NCI-H2171 treated with DMSO at 0.1 percent for 48 hours (cell line): Measurements from ENCODE around the gene MYCBP2.
A peak's percentile ranks its signal among the peaks of the same experiment; 100 is the strongest.
"Not testable (repeated sequence)": the region's sequence is repeated elsewhere in the genome, so short reads cannot be mapped to it uniquely, and the experiment has no call there.

ENCODE experiments used
- DNase-seq: peaks from one replicate; lab custom pipeline; 2025; lab: John Stamatoyannopoulos, UW

The MYCBP2 gene

GRCh38 chr13:77326905-77327604 is at the start of gene MYCBP2:
TSS of gene MYCBP2 (minus strand) at chr13:77327094. CDS start at chr13:77326775, 319 bp downstream.
- peak; percentile 97 for DNase-seq

DNA sequence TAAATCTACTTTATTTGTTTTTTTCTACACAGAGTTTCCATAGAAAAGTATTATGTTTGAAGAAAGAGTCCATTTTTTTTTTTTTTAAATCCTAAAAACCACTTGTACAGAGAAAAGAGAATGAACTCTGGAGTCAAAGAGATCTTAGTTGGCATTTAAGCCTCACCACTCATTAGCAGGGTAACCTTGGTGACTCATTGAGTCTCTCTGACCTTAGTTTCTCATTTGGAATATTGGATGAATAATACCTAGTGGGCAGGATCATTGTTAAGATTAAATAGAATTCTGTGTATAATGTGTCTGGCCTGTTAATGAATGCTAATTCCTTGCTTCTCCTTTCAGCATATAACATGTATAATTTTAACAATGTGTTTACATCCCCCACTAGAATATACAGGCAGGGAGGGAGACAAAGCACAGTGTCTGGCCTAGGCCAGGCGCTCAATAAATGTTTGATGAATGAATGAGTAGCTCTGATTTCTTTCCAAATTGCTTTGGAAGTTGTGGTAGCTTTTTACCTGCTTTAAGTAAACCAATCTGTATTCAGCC is 48.7 kb upstream of the MYCBP2 start:
- DNase-seq = no peak

GRCh38 chr13:77374786-77375185 is 47.9 kb upstream of the MYCBP2 start:
- peak; percentile 14 for DNase-seq

GRCh38 chr13:77374339-77374738 is 47.4 kb upstream of the MYCBP2 start:
- no peak for DNase-seq

DNA sequence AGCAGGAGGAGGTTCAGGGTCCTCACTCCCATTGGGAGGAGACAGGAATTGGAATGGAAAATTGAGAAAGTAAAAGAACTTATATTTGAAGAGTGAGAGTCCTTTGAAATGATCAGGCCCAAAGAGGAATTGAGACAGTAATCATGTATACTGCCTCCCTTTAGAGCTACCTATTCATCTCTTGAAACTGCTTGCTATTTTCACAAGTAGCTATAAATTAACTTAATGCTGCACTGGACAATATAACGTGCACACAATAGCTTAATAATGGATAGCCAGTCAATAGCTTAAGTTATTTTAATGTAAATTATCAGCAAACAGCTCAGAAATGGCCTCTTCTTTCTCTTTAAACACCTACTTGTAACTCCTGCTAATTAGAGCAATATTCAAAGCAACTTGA is 46.6 kb upstream of the MYCBP2 start:
- DNase-seq = no peak

GRCh38 chr13:77372275-77372674 is 45.4 kb upstream of the MYCBP2 start:
- DNase-seq = no peak

DNA sequence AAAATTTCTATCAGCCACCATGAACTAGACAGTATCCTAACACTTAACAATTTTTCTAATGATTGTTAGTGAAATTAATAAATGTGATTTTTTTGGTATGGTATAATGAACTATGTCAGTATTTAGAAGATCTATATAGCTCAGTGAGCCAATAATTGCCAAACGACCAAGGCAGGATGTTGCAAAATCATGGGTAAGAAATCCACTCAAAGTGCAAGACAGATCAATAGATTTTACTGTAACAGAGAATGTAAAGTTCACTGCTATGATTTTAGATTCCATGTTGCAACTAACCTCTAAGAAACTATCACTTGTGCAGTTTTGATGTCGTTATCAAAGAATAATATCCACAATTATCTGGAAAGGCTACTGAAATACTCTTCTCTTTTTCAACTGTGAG is 44.0 kb upstream of the MYCBP2 start:
- no peak for DNase-seq

DNA sequence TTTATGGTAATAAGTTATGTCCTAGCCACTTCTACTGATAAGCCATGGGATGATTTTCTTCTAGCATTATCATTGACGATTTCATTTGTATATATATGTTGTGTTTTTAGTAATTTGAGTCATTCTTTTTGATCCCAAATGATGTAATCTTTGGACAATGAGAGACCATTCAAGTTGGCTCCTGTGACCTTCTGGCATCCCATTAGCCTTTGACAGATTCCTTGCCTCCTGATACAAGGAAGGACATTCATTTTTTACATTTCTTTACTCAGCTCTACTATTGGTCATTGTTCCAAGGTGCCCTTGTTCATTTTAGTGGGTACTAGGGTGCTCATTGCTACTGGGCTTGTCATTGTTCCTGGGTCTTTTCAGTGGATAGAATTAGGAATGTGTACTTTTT is 35.3 kb upstream of the MYCBP2 start:
- DNase-seq = no peak

DNA sequence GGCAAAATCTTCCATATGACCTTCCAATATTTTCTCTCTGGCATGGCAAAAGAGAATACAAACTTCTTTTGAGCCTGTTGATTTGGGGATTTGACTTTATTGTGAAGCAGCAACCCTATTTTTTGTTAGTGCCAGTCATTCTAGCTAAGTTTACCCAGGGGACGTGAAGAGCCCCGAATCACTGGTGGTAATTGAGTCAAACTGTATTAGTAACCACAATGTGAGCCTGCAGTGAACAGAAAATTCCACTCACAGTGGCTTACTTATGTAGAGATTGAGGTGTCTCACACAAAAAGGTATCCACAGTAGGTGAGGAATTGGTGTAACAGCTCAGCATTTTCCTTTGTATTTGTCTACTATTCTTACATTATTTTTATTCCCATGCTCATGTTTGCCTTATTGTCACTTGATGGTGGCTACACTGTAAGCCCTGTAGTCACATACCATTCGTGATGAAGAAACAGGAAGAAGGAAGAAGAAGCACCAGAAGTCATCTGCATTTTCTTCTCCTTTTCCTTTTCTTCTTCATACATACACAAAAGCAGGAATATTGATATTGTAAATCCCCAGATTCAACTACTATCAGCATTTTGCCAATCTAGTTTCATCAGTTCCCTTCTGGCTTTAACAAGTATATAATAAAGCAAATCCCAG is 33.3 kb upstream of the MYCBP2 start:
- no peak for DNase-seq

DNA sequence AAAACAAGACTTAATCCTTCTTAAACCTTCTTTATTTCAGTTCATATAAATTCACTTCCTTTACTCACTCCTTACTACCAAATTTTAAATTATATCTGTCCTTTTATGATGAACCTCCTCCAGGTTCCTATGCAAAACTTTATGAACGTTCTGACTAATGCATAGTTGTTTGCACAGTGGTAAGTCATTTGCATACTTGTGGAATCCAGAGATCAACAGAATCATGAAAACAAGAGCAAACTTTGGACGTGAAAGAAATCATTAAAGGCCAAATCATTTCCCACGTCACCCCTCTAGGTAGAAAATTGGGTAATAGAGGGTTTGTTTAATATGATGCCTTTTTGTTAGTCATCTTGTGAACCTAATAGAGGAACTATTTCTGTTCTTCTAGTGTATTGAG is 32.3 kb upstream of the MYCBP2 start:
- DNase-seq = no peak

DNA sequence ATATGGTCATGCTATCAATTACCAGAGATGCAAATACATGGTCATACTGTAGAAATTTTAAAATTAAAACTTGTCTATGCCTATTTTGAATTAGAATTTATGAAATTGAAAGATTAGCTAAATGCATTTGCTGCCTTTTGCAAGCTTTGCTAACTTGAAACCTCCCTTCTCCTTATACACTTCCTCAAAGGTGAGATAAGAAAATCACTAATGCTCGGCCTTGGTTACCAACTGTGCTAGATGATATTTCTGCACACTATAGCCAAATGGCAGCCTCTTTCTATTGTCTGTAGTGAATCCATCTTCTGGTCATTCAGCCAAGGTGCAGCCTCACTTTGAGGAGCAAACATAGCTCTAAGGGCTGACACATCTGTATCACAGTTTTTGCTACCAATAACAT is 31.1 kb upstream of the MYCBP2 start:
- no peak for DNase-seq

- DNase-seq = no peak
Observed at GRCh38 chr13:77356155-77356554, 29.3 kb upstream of the MYCBP2 start.

GRCh38 chr13:77353995-77354394 is 27.1 kb upstream of the MYCBP2 start:
- DNase-seq = no peak

DNA sequence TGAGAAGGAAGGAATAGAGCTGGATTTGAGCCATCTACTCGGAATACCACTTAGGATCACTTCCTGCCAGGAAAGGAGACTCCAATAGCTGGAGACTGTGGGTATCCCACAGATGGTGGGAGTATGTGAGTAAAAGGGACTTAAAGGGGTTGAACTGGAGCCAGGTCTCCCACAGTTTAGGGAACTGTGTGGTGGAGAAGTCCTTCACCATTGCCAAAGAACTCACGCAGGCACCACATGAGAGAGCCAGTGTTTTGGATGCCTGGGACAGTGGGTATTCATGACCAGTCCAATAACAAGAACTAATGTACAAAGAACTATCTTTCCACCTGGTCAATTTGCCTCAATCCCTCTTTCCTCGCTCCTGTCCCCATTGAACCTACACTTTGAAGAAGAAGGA is 24.4 kb upstream of the MYCBP2 start:
- no peak for DNase-seq

GRCh38 chr13:77350811-77351210 is 23.9 kb upstream of the MYCBP2 start:
- no peak for DNase-seq

DNA sequence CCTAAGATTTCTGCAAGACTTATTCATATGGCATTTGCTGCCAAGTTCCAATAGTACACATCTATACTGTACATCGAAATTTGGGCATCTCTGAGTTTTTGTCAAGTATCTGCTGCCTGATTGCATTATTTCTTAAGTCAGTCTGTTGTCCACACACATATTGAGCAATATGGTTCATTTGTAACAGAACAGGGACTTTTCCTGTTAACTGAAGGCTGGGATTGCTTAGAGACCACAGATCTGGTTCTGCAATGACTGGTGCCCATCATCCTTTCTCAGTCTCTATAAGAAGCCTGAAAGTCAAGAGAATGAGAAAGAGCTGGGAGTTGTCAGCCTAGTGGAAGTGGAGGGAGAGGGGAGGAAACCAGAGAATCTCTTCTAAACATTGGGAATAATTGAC is 22.5 kb upstream of the MYCBP2 start:
- DNase-seq = no peak

GRCh38 chr13:77347351-77347750 is 20.5 kb upstream of the MYCBP2 start:
- DNase-seq = not testable (repeated sequence)

- DNase-seq = peak; percentile 49
Observed at GRCh38 chr13:77345150-77345780, 18.4 kb upstream of the MYCBP2 start.

DNA sequence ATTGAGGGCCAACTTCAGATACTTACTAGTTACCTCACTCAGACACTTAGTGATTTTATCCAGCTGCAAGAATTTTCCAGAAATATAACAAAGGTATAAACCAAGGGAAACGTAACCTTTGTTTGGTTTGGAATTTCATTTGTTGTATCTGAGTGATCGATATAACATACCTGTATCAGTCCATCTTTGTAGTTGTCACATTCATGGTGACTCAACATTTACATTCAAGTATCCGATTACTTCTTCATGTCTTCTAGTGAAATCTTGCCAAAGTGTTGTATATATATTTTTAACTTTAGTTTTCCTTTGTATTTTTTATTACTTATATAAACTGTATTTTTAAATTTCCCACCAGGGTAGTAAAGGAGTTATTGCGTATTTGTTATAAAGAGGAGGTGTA is 16.9 kb upstream of the MYCBP2 start:
- DNase-seq = no peak

GRCh38 chr13:77339408-77339807 is 12.5 kb upstream of the MYCBP2 start:
- DNase-seq = no peak

GRCh38 chr13:77338961-77339401 is 12.1 kb upstream of the MYCBP2 start:
- DNase-seq = peak; percentile 71

- no peak for DNase-seq
Observed at GRCh38 chr13:77338329-77338728, 11.4 kb upstream of the MYCBP2 start.

DNA sequence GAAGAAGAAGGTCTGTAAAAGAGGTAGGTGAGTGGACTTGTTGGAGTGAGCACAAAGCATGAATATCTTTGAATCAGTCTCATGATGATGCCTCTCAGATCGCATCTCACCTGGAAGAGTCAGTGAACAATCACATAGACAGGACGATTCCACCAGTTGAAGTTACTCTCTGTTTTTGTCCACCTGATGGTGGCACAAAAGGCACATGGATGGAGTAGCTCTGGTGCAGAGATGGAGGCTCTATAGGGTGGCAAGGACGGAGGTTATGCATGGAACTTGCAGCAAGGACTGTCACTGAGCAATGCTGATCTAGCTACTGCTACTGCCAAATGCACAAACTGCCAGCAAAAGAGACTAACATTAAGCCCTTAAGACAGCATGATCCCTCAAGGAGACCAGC is 10.3 kb upstream of the MYCBP2 start:
- DNase-seq = no peak
